HepG2 (cell line): ENCODE measurements around the gene IFNAR1. TPM values are rescaled to one million over a fixed set of nuclear protein-coding genes. Genes with fewer than 3 reads are reported as not detected.

Experiments
- ATAC-seq: fragments of 200-7000 bp; cut with Tn5 transposase; 3 replicates; pipeline ENCODE4 v1.9.1; 2020; ENCODE audit warnings: mild to moderate bottlenecking, moderate library complexity
- BruUV-seq: library from RNA; stranded (reverse); fragments of 400-500 nt; replicated peaks from 2 replicates; lab custom pipeline; 2021; lab: Mats Ljungman, UMichigan
- CTCF ChIA-PET: fragments of 300-600 bp; formaldehyde crosslinking; extraction: SDS; loops from one replicate; lab custom pipeline; 2021; ENCODE audit warnings: low total read pairs, inconsistent platforms, low intra/inter-chr PET ratio; lab: Yijun Ruan, JAX
- POLR2A ChIA-PET: fragments of 350-600 bp; sonication (Branson Sonifier 250); formaldehyde crosslinking; loops from one replicate; lab custom pipeline; 2020; ENCODE audit warnings: antibody characterized with exemption, inconsistent platforms; lab: Yijun Ruan, JAX
- DNase-seq: peaks from one replicate; pipeline ENCODE4 v3.0.0-alpha.2; 2015; ENCODE audit warnings: low spot score
- FAIRE-seq: peaks from 3 replicates; lab custom pipeline; 2011; peaks lifted over from hg19 to GRCh38; lab: Jason Lieb, UNC
- H2AFZ ChIP-seq: one replicate; pipeline ENCODE4 v1.6.1; 2011; ENCODE audit warnings: low read length, inconsistent platforms
- H3K27ac ChIP-seq: fragments of 300-600 bp; 3 replicates; pipeline ENCODE4 v1.8.0; 2011; ENCODE audit warnings: mixed run types, mild to moderate bottlenecking, mixed read lengths, low read length, inconsistent platforms; ENCODE audit not compliant: insufficient read depth; ENCODE audit errors: extremely low read length
- H3K27me3 ChIP-seq, 2 experiments: fragments of 200-600 bp in 1 of 2; 2 replicates in 1 of 2; 3 replicates in 1 of 2; pipeline versions ENCODE4 v1.6.0 to v1.8.0; 2011; ENCODE audit warnings: low read length in 2 of 2, mild to moderate bottlenecking in 2 of 2, moderate library complexity in 2 of 2, inconsistent platforms in 1 of 2; ENCODE audit not compliant: insufficient read depth in 2 of 2, control insufficient read depth in 1 of 2
- H3K36me3 ChIP-seq, 2 experiments: fragments of 200-600 bp in 1 of 2; replicated peaks in 1 of 2; 2 replicates in 1 of 2; 3 replicates in 1 of 2; pipeline versions ENCODE4 v1.5.1 to v1.8.0; 2011; ENCODE audit warnings: low read length in 2 of 2, inconsistent platforms in 1 of 2; ENCODE audit not compliant: insufficient read depth in 2 of 2, control insufficient read depth in 1 of 2
- H3K4me1 ChIP-seq: 2 replicates; pipeline ENCODE4 v1.5.1; 2012; ENCODE audit warnings: low read length, inconsistent platforms; ENCODE audit not compliant: insufficient read depth
- H3K4me2 ChIP-seq: 2 replicates; pipeline ENCODE4 v1.6.0; 2011; ENCODE audit warnings: low read depth, low read length, inconsistent platforms
- H3K4me3 ChIP-seq, 3 experiments: fragments of 200-600 bp in 1 of 3; sonication (generic), shearing (Covaris generic) in 1 of 3; replicated peaks in 1 of 3; 2 replicates each; pipeline ENCODE4 v1.5.1; 2011 to 2016; ENCODE audit warnings: low read length in 3 of 3, inconsistent platforms in 2 of 3, low read depth in 2 of 3, mild to moderate bottlenecking in 2 of 3, control low read depth in 1 of 3, mixed read lengths in 1 of 3; ENCODE audit not compliant: insufficient read depth in 1 of 3
- H3K79me2 ChIP-seq: one replicate; pipeline ENCODE4 v1.6.1; 2011; ENCODE audit warnings: low read length, inconsistent platforms; ENCODE audit not compliant: insufficient read depth
- H3K9ac ChIP-seq: 2 replicates; pipeline ENCODE4 v1.6.0; 2011; ENCODE audit warnings: mild to moderate bottlenecking, low read depth, low read length, inconsistent platforms; ENCODE audit not compliant: insufficient read depth
- H3K9me3 ChIP-seq: 2 replicates; pipeline ENCODE4 v1.5.1; 2012; ENCODE audit warnings: mild to moderate bottlenecking, low read length
- H4K20me1 ChIP-seq: 2 replicates; pipeline ENCODE4 v1.6.0; 2011; ENCODE audit warnings: inconsistent platforms, mild to moderate bottlenecking, low read length, moderate library complexity; ENCODE audit not compliant: insufficient read depth
- ATM ChIP-seq: fragments of 450-650 bp; IDR thresholded peaks from 2 replicates; pipeline ENCODE4 v1.7.1; 2017; ENCODE audit warnings: mild to moderate bottlenecking, borderline replicate concordance
- ELF4 ChIP-seq: sonication (generic); formaldehyde crosslinking; IDR thresholded peaks from 2 replicates; pipeline ENCODE4 v1.5.0; 2020; ENCODE audit warnings: missing genetic modification reagents, mild to moderate bottlenecking, moderate library complexity, borderline replicate concordance
- IKZF5 ChIP-seq: IDR thresholded peaks from 2 replicates; pipeline ENCODE4 v1.6.1; 2018; ENCODE audit warnings: missing genetic modification reagents, mild to moderate bottlenecking, missing compliant biosample characterization
- MTA1 ChIP-seq: sonication (generic); formaldehyde crosslinking; IDR thresholded peaks from 2 replicates; pipeline ENCODE4 v1.4.0; 2020; ENCODE audit warnings: missing genetic modification reagents, mild to moderate bottlenecking, borderline replicate concordance
- ONECUT2 ChIP-seq: sonication (generic); formaldehyde crosslinking; IDR thresholded peaks from 2 replicates; pipeline ENCODE4 v1.4.0; 2020; ENCODE audit warnings: missing genetic modification reagents
- REL ChIP-seq: sonication (generic); formaldehyde crosslinking; conservative IDR thresholded peaks from 2 replicates; pipeline ENCODE4 v1.8.0; 2022; ENCODE audit warnings: mild to moderate bottlenecking, missing genetic modification reagents, moderate library complexity
- REPIN1 ChIP-seq: sonication (generic); formaldehyde crosslinking; IDR thresholded peaks from 2 replicates; pipeline ENCODE4 v1.8.0; 2022; ENCODE audit warnings: missing genetic modification reagents, low read depth, mild to moderate bottlenecking, borderline replicate concordance
- SALL2 ChIP-seq: sonication (generic); formaldehyde crosslinking; IDR thresholded peaks from 2 replicates; pipeline ENCODE4 v1.8.1; 2023; ENCODE audit warnings: mild to moderate bottlenecking, missing genetic modification reagents, inconsistent platforms
- TRIM24 ChIP-seq: sonication (generic); formaldehyde crosslinking; IDR thresholded peaks from 2 replicates; pipeline ENCODE4 v1.8.0; 2022; ENCODE audit warnings: mild to moderate bottlenecking, missing genetic modification reagents
- ZBTB20 ChIP-seq: sonication (generic); formaldehyde crosslinking; IDR thresholded peaks from 2 replicates; pipeline ENCODE4 v1.8.1; 2023; ENCODE audit warnings: missing genetic modification reagents, low read depth, mild to moderate bottlenecking, borderline replicate concordance
- ZMAT5 ChIP-seq: sonication (generic); formaldehyde crosslinking; IDR thresholded peaks from 2 replicates; pipeline ENCODE4 v1.5.0; 2020; ENCODE audit warnings: mild to moderate bottlenecking, low read depth, missing genetic modification reagents, borderline replicate concordance
- ZNF12 ChIP-seq: sonication (generic); formaldehyde crosslinking; IDR thresholded peaks from 2 replicates; pipeline ENCODE4 v1.5.0; 2020; ENCODE audit warnings: missing genetic modification reagents
- ZNF790 ChIP-seq: sonication (generic); formaldehyde crosslinking; IDR thresholded peaks from 2 replicates; pipeline ENCODE4 v1.8.0; 2022; ENCODE audit warnings: missing genetic modification reagents, mild to moderate bottlenecking, borderline replicate concordance
- WGBS: methylation state at CpG from one replicate; pipeline ENCODE4 v1.1.6; 2017; ENCODE audit warnings: low lambda C conversion rate; 5-methylcytosine and 5-hydroxymethylcytosine counted together
- in situ Hi-C: cut with HindIII; loops from 2 replicates; pipeline ENCODE4 v1.10.0; 2017; ENCODE audit warnings: low pct_unique_long_range_greater_than_20kb; ENCODE audit not compliant: extremely low pct_ligation_motif_present
- intact Hi-C: fragments of 100-400 bp; cut with micrococcal nuclease; formaldehyde crosslinking; loops from one replicate; pipeline ENCODE4 v1.10.0; 2022; ENCODE audit not compliant: unreplicated experiment
- polyA plus RNA-seq, 8 experiments: library from polyadenylated mRNA; depleted of rRNA in 3 of 8; stranded (reverse) in 7 of 8; unstranded in 1 of 8; fragments of >200 nt; fragmentation: Illumina TruSeq in 4 of 8; extraction: Trizol in 4 of 8; gene quantifications; 2 replicates each; pipeline versions ENCODE4 v1.2.1 to v1.2.3, GENCODE V29; 2011 to 2016; ENCODE audit warnings: low read depth in 4 of 8, missing spikeins in 1 of 8, mixed read lengths in 1 of 8; ENCODE audit not compliant: insufficient read depth in 1 of 8
- total RNA-seq, 5 experiments: library from RNA; depleted of rRNA; stranded (reverse); fragments of >200 nt; fragmentation: Illumina TruSeq; extraction: Trizol; gene quantifications; 2 replicates each; pipeline ENCODE4 v1.2.3, GENCODE V29; 2016; ENCODE audit warnings: low read depth in 1 of 5
- TF ChIP-seq, protein P1 (sequence below): IDR thresholded peaks from 2 replicates; pipeline ENCODE4 v1.6.1; 2012; ENCODE audit warnings: low read length, improper control_type of control experiment
- TF ChIP-seq, protein P2 (sequence below): sonication (generic); formaldehyde crosslinking; IDR thresholded peaks from 2 replicates; pipeline ENCODE4 v1.5.1; 2020; ENCODE audit warnings: mild to moderate bottlenecking, missing genetic modification reagents

IFNAR1 gene
- total and polyA plus RNA-seq, 2 of the 13 experiments (the other 11 are each of a cell fraction or from before 2014, with no cell fraction given): 6.7 to 9.3 TPM

GRCh38 chr21:33279330-33279820 lies 45.4 kb upstream of the IFNAR1 start:
- H2AFZ ChIP-seq: no peak overlapping the region
- no peak overlapping the region for H3K4me3 ChIP-seq
- BruUV-seq: no TSS peak
- intact Hi-C loops: no loop called here
- no peak overlapping the region for H3K4me2 ChIP-seq
- H3K27me3 ChIP-seq: no peaks in the 10 kb centered on the region
- no peaks in the 10 kb centered on the region for H3K79me2 ChIP-seq
- in situ Hi-C loops: no loop called here
- H3K9me3 ChIP-seq: no peaks in the 10 kb centered on the region
- 98% methylated on average over 3 of the region's 3 CpGs for WGBS
- FAIRE-seq (no peak), ATAC-seq (no peak), DNase-seq (no peak)
- ChIA-PET POLR2A (no interaction called here), CTCF (no interaction called here)
- TF ChIP-seq, protein P1, sequence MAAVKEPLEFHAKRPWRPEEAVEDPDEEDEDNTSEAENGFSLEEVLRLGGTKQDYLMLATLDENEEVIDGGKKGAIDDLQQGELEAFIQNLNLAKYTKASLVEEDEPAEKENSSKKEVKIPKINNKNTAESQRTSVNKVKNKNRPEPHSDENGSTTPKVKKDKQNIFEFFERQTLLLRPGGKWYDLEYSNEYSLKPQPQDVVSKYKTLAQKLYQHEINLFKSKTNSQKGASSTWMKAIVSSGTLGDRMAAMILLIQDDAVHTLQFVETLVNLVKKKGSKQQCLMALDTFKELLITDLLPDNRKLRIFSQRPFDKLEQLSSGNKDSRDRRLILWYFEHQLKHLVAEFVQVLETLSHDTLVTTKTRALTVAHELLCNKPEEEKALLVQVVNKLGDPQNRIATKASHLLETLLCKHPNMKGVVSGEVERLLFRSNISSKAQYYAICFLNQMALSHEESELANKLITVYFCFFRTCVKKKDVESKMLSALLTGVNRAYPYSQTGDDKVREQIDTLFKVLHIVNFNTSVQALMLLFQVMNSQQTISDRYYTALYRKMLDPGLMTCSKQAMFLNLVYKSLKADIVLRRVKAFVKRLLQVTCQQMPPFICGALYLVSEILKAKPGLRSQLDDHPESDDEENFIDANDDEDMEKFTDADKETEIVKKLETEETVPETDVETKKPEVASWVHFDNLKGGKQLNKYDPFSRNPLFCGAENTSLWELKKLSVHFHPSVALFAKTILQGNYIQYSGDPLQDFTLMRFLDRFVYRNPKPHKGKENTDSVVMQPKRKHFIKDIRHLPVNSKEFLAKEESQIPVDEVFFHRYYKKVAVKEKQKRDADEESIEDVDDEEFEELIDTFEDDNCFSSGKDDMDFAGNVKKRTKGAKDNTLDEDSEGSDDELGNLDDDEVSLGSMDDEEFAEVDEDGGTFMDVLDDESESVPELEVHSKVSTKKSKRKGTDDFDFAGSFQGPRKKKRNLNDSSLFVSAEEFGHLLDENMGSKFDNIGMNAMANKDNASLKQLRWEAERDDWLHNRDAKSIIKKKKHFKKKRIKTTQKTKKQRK: no peak
- TF ChIP-seq ONECUT2 (CRISPR knock-in tag): no peak
- no peak for TF ChIP-seq ELF4 (CRISPR knock-in tag)
- no peak for TF ChIP-seq TRIM24
- no peak for TF ChIP-seq ZNF790
- no peak for TF ChIP-seq ATM
- no peak for TF ChIP-seq REL (CRISPR knock-in tag)
- TF ChIP-seq REPIN1 (CRISPR knock-in tag): no peak
- no peak for TF ChIP-seq ZBTB20
- TF ChIP-seq, protein P2, sequence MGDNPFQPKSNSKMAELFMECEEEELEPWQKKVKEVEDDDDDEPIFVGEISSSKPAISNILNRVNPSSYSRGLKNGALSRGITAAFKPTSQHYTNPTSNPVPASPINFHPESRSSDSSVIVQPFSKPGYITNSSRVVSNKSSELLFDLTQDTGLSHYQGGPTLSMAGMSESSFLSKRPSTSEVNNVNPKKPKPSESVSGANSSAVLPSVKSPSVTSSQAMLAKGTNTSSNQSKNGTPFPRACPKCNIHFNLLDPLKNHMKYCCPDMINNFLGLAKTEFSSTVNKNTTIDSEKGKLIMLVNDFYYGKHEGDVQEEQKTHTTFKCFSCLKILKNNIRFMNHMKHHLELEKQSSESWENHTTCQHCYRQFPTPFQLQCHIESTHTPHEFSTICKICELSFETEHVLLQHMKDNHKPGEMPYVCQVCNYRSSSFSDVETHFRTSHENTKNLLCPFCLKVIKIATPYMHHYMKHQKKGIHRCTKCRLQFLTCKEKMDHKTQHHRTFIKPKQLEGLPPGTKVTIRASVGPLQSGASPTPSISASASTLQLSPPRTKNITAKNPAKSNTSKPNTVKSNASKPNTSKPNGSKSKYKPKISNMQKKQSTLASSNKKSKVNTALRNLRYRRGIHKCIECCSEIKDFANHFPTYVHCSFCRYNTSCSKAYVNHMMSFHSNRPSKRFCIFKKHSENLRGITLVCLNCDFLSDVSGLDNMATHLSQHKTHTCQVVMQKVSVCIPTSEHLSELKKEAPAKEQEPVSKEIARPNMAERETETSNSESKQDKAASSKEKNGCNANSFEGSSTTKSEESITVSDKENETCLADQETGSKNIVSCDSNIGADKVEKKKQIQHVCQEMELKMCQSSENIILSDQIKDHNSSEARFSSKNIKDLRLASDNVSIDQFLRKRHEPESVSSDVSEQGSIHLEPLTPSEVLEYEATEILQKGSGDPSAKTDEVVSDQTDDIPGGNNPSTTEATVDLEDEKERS (CRISPR knock-in tag): no peak
- no peak for TF ChIP-seq SALL2 (CRISPR knock-in tag)
- TF ChIP-seq ZMAT5 (CRISPR knock-in tag): no peak
- TF ChIP-seq ZNF12 (CRISPR knock-in tag): no peak
- no peak for TF ChIP-seq IKZF5 (CRISPR knock-in tag)
- no peak for TF ChIP-seq MTA1 (CRISPR knock-in tag)
- H3K27ac ChIP-seq: no peak overlapping the region
- H4K20me1 ChIP-seq: no peaks in the 10 kb centered on the region
- H3K9ac ChIP-seq: no peak overlapping the region
- peaks cover 8 to 30% of the 10 kb centered on the region in 2 experiments for H3K36me3 ChIP-seq
- H3K4me1 ChIP-seq: no peaks in the 10 kb centered on the region
